Measurements from ENCODE around the gene ISX.

DNA sequence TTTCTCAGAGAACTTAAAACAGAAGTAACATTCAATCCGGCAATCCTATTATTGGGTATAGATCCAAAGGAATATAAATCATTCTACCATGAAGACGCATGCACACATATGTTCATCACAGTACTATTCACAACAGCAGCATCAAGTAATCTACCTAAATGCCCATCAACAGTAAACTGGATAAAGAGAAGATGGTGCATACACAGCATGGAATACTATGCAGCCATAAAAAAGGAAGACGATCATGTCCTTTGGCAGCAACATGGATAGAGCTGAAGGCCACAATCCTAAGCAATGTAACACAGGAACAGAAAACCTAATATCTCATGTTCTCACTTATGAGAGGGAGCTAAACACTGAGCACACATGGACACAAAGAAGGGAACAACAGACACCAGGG, 6.3 kb upstream of the ISX start:
- TF ChIP-seq POLR2AphosphoS5 (IDR thresholded peaks at IDR 0.05; ENCODE audit: low read depth, low read length) (no peak), POLR2A (IDR thresholded peaks at IDR 0.05; ENCODE audit: low read depth, low read length) (no peak)
